MM.1S (cell line): Measurements from ENCODE around the gene DDX5.

Experiments
- DNase-seq: peaks from one replicate; pipeline ENCODE4 v3.0.0-alpha.2; 2015
- H2AFZ ChIP-seq: fragments of 300-600 bp; sonication (generic); 2 replicates; pipeline ENCODE4 v1.6.0; 2016; ENCODE audit warnings: antibody characterized with exemption, low read length
- H3F3A ChIP-seq: fragments of 300-600 bp; sonication (generic); 2 replicates; pipeline ENCODE4 v1.6.1; 2016; ENCODE audit warnings: mild to moderate bottlenecking, antibody characterized with exemption, low read length, moderate library complexity, mixed read lengths; ENCODE audit not compliant: insufficient read depth
- H3K27ac ChIP-seq: fragments of 300-600 bp; sonication (generic); 2 replicates; pipeline ENCODE4 v1.5.1; 2016; ENCODE audit warnings: mild to moderate bottlenecking, low read length
- H3K27me3 ChIP-seq: fragments of 300-600 bp; sonication (generic); replicated peaks from 2 replicates; pipeline ENCODE4 v1.6.0; 2016; ENCODE audit warnings: low read length; ENCODE audit not compliant: insufficient read depth
- H3K36me3 ChIP-seq: fragments of 300-600 bp; sonication (generic); replicated peaks from 2 replicates; pipeline ENCODE4 v1.6.1; 2016; ENCODE audit warnings: mild to moderate bottlenecking, low read length, mixed read lengths; ENCODE audit not compliant: insufficient read depth
- H3K4me1 ChIP-seq: fragments of 300-600 bp; sonication (generic); 2 replicates; pipeline ENCODE4 v1.6.1; 2016; ENCODE audit warnings: low read length, mixed read lengths
- H3K4me2 ChIP-seq: fragments of 300-600 bp; sonication (generic); 2 replicates; pipeline ENCODE4 v1.6.0; 2016; ENCODE audit warnings: low read depth, low read length
- H3K4me3 ChIP-seq: fragments of 300-600 bp; sonication (generic); 2 replicates; pipeline ENCODE4 v1.5.1; 2016; ENCODE audit warnings: low read length, mixed read lengths
- H3K79me2 ChIP-seq: fragments of 300-600 bp; sonication (generic); 2 replicates; pipeline ENCODE4 v1.6.1; 2016; ENCODE audit warnings: mixed run types, low read length, mixed read lengths
- H3K9ac ChIP-seq: fragments of 300-600 bp; sonication (generic); 2 replicates; pipeline ENCODE4 v1.6.1; 2016; ENCODE audit warnings: low read length, mixed read lengths
- H3K9me2 ChIP-seq: fragments of 300-600 bp; sonication (generic); replicated peaks from 2 replicates; pipeline ENCODE4 v1.6.1; 2016; ENCODE audit warnings: mild to moderate bottlenecking, low read length, mixed read lengths; ENCODE audit not compliant: insufficient read depth
- H3K9me3 ChIP-seq: fragments of 300-600 bp; sonication (generic); replicated peaks from 2 replicates; pipeline ENCODE4 v1.6.1; 2016; ENCODE audit warnings: mild to moderate bottlenecking, low read length, mixed read lengths; ENCODE audit not compliant: insufficient read depth
- H4K20me1 ChIP-seq: fragments of 300-600 bp; sonication (generic); 2 replicates; pipeline ENCODE4 v1.6.1; 2016; ENCODE audit warnings: mild to moderate bottlenecking, low read length, moderate library complexity, mixed read lengths; ENCODE audit not compliant: insufficient read depth
- EZH2 ChIP-seq: fragments of 300-600 bp; sonication (generic); optimal IDR thresholded peaks from 2 replicates; pipeline ENCODE3; 2017; ENCODE audit warnings: low read depth, mild to moderate bottlenecking, antibody characterized with exemption, low read length, mixed read lengths
- EZH2phosphoT487 ChIP-seq: fragments of 300-600 bp; sonication (generic); IDR thresholded peaks from 2 replicates; pipeline ENCODE4 v1.6.1; 2018; ENCODE audit warnings: antibody characterized with exemption, low read length
- TF ChIP-seq, protein P1 (sequence below): fragments of 300-600 bp; sonication (generic); IDR thresholded peaks from 2 replicates; pipeline ENCODE4 v1.5.1; 2016; ENCODE audit warnings: antibody characterized with exemption, low read length, mixed read lengths

DDX5 gene

DNA sequence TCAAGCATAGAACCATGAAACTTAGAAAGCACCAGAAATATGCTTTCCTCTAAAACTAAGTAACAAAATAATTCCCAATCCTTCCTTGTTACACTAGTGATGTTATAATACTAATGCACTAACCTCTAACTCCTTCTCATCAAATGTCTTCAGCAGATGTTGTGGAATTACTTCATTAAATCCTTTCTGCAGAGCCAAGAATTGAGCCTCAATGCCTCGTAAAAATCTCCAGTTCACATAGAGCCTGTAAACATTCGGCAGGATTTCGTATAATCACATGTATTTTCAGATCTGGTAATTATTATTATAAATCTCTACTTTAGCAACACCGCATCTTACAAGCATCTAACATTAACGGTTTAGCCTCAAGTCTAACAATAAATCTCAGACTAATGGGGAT is 45.4 kb upstream of the DDX5 start:
- H4K20me1 ChIP-seq, result no peaks in the 10 kb centered on the region
- no peaks in the 10 kb centered on the region for H3K79me2 ChIP-seq
- H3F3A ChIP-seq, result 0 out of 2 replicates have a peak, but pooled peaks cover 3% of the 10 kb centered on the region
- no peak for DNase-seq
- H3K36me3 ChIP-seq, result no peaks in the 10 kb centered on the region
- H2AFZ ChIP-seq, result no peak overlapping the region
- H3K9me2 ChIP-seq, result no peaks in the 10 kb centered on the region
- H3K9me3 ChIP-seq, result no peaks in the 10 kb centered on the region
- no peak overlapping the region for H3K4me2 ChIP-seq
- no peak overlapping the region for H3K4me3 ChIP-seq
- H3K27me3 ChIP-seq, result no peaks in the 10 kb centered on the region
- no peak overlapping the region for H3K9ac ChIP-seq
- no peaks in the 10 kb centered on the region for H3K4me1 ChIP-seq
- no peak for TF ChIP-seq EZH2
- TF ChIP-seq, protein P1, sequence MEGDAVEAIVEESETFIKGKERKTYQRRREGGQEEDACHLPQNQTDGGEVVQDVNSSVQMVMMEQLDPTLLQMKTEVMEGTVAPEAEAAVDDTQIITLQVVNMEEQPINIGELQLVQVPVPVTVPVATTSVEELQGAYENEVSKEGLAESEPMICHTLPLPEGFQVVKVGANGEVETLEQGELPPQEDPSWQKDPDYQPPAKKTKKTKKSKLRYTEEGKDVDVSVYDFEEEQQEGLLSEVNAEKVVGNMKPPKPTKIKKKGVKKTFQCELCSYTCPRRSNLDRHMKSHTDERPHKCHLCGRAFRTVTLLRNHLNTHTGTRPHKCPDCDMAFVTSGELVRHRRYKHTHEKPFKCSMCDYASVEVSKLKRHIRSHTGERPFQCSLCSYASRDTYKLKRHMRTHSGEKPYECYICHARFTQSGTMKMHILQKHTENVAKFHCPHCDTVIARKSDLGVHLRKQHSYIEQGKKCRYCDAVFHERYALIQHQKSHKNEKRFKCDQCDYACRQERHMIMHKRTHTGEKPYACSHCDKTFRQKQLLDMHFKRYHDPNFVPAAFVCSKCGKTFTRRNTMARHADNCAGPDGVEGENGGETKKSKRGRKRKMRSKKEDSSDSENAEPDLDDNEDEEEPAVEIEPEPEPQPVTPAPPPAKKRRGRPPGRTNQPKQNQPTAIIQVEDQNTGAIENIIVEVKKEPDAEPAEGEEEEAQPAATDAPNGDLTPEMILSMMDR, result no peak
- no peak for TF ChIP-seq EZH2phosphoT487
- no peak overlapping the region for H3K27ac ChIP-seq

DNA sequence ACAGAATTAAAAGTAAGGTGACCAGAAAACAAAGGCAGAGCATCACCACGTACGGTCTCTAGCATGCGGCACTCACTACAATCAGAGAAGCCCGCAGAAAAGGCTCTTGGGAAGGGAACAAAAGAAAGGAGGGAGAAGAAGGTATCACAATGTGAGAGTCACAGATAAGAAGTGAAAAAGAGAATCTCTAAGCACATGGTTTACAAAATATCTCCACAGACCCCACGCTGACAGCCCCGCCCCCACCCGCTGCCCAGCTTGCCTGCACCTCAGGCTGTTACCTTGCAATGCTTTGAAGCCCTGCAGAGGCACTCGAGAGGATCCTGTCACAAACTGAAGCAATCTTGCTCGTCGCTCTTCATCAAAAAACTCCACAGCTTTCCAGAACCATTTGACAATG is 41.2 kb upstream of the DDX5 start:
- Histone ChIP-seq H3K27ac (no peak overlapping the region), H2AFZ (no peak overlapping the region), H3K9ac (no peak overlapping the region), H3K27me3 (no peaks in the 10 kb centered on the region), H3K4me3 (no peak overlapping the region), H4K20me1 (no peaks in the 10 kb centered on the region), H3F3A (0 out of 2 replicates have a peak, but pooled peaks cover 3% of the 10 kb centered on the region), H3K4me1 (no peaks in the 10 kb centered on the region), H3K4me2 (no peak overlapping the region), H3K36me3 (no peaks in the 10 kb centered on the region; the same call in 1 of the 2 replicates), H3K79me2 (no peaks in the 10 kb centered on the region), H3K9me3 (no peaks in the 10 kb centered on the region), H3K9me2 (no peaks in the 10 kb centered on the region)
- no peak for TF ChIP-seq EZH2
- TF ChIP-seq, protein P1, result no peak
- no peak for TF ChIP-seq EZH2phosphoT487
- no peak for DNase-seq

DNA sequence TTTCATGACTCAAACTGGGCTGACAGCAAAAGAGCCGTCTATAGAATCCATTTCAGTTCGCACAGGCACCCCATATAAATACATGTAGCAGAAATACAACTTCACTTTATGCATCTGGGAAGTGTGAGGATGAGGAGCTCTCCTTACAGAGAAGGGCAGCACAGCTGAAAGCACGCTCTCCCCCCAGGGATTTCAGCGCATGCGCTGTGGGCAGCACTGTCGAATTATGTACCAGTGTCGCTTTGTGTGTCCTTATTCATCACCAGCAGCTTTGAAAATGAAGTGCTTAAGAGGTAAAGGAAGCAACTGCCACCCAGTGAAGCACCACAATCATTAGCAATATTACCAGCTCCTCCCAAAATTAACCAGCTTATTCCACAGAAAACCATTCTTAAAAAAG is 40.6 kb upstream of the DDX5 start:
- Histone ChIP-seq H3K27me3 (no peaks in the 10 kb centered on the region), H4K20me1 (no peaks in the 10 kb centered on the region), H3K79me2 (no peaks in the 10 kb centered on the region), H3K9ac (no peak overlapping the region), H3K27ac (no peak overlapping the region), H3F3A (0 out of 2 replicates have a peak, but pooled peaks cover 3% of the 10 kb centered on the region), H3K4me2 (no peak overlapping the region), H2AFZ (no peak overlapping the region), H3K9me2 (no peaks in the 10 kb centered on the region), H3K36me3 (no peaks in the 10 kb centered on the region; the same call in 1 of the 2 replicates), H3K4me1 (no peaks in the 10 kb centered on the region), H3K9me3 (no peaks in the 10 kb centered on the region), H3K4me3 (no peak overlapping the region)
- TF ChIP-seq, protein P1, result no peak
- no peak for TF ChIP-seq EZH2
- no peak for TF ChIP-seq EZH2phosphoT487
- DNase-seq, result no peak
